ENCODE results near the gene USF3.

GRCh38 chr3:113660458-113660857 lies 36.0 kb downstream of the USF3 start:
- TF ChIP-seq POLR2A (IDR thresholded peaks at IDR 0.05; ENCODE audit: low read depth, low read length): no peak
- TF ChIP-seq, protein P1, sequence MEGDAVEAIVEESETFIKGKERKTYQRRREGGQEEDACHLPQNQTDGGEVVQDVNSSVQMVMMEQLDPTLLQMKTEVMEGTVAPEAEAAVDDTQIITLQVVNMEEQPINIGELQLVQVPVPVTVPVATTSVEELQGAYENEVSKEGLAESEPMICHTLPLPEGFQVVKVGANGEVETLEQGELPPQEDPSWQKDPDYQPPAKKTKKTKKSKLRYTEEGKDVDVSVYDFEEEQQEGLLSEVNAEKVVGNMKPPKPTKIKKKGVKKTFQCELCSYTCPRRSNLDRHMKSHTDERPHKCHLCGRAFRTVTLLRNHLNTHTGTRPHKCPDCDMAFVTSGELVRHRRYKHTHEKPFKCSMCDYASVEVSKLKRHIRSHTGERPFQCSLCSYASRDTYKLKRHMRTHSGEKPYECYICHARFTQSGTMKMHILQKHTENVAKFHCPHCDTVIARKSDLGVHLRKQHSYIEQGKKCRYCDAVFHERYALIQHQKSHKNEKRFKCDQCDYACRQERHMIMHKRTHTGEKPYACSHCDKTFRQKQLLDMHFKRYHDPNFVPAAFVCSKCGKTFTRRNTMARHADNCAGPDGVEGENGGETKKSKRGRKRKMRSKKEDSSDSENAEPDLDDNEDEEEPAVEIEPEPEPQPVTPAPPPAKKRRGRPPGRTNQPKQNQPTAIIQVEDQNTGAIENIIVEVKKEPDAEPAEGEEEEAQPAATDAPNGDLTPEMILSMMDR (conservative IDR thresholded peaks at IDR 0.05; ENCODE audit: low read depth, low read length): no peak
